H1 (cell line): ENCODE data around the gene HTR2C. TPM values are rescaled to one million over a fixed set of nuclear protein-coding genes. Genes with fewer than 3 reads are reported as not detected.

Source experiments
- HDAC6 ChIP-seq: IDR thresholded peaks from one replicate; pipeline ENCODE4 v1.7.1; 2012; ENCODE audit warnings: low read depth, mild to moderate bottlenecking, inconsistent platforms, low read length, moderate library complexity
- NRF1 ChIP-seq: IDR thresholded peaks from 2 replicates; pipeline ENCODE4 v1.6.1; 2011; ENCODE audit warnings: mild to moderate bottlenecking, low read depth, low read length, improper control_type of control experiment
- RBBP5 ChIP-seq: IDR thresholded peaks from 2 replicates; pipeline ENCODE4 v1.7.1; 2012; ENCODE audit warnings: low read depth, mild to moderate bottlenecking, inconsistent platforms, low read length, moderate library complexity, borderline replicate concordance
- SP1 ChIP-seq: IDR thresholded peaks from 2 replicates; pipeline ENCODE4 v1.6.1; 2011; ENCODE audit warnings: low read depth, low read length
- SRF ChIP-seq: IDR thresholded peaks from 2 replicates; pipeline ENCODE4 v1.6.1; 2011; ENCODE audit warnings: mild to moderate bottlenecking, low read depth, low read length, moderate library complexity
- polyA plus RNA-seq, 7 experiments: library from polyadenylated mRNA; depleted of rRNA in 3 of 7; stranded (reverse) in 5 of 7; unstranded in 2 of 7; fragments of >200 nt in 5 of 7; fragments of 200-250 nt in 2 of 7; gene quantifications; 1 replicate in 5 of 7; 2 replicates in 1 of 7; 4 replicates in 1 of 7; pipeline versions ENCODE4 v1.2.1 to v1.2.3, GENCODE V29; 2011 to 2013; ENCODE audit warnings: missing spikeins in 2 of 7, mixed read lengths in 2 of 7
- total RNA-seq: library from RNA; stranded (reverse); fragmentation: NEBNext Ultra II Directional; extraction: Animal tissue kit (Norgen Biotek cat#: 25700); gene quantifications from 2 replicates; pipeline ENCODE4 v1.2.1, GENCODE V29; 2021
- TF ChIP-seq, protein P1 (sequence below), 3 experiments: IDR thresholded peaks; 1 replicate in 2 of 3; 2 replicates in 1 of 3; pipeline versions ENCODE4 v1.5.1 to v1.6.1; 2011; ENCODE audit warnings: low read length in 3 of 3, mild to moderate bottlenecking in 3 of 3, inconsistent platforms in 2 of 3, low read depth in 1 of 3, moderate library complexity in 1 of 3; ENCODE audit not compliant: insufficient read depth in 1 of 3; ENCODE audit errors: control extremely low read depth in 1 of 3
- TF ChIP-seq, protein P2 (sequence below): fragments of 300-600 bp; sonication (generic); IDR thresholded peaks from 2 replicates; pipeline ENCODE4 v1.7.1; 2012; ENCODE audit warnings: low read length, moderate library complexity, mild to moderate bottlenecking, inconsistent platforms; ENCODE audit not compliant: insufficient replicate concordance

Gene HTR2C
- total and polyA plus RNA-seq, 2 of the 8 experiments (the other 6 are each of a cell fraction or from before 2014, with no cell fraction given) = 1.7 to 2.0 TPM

DNA sequence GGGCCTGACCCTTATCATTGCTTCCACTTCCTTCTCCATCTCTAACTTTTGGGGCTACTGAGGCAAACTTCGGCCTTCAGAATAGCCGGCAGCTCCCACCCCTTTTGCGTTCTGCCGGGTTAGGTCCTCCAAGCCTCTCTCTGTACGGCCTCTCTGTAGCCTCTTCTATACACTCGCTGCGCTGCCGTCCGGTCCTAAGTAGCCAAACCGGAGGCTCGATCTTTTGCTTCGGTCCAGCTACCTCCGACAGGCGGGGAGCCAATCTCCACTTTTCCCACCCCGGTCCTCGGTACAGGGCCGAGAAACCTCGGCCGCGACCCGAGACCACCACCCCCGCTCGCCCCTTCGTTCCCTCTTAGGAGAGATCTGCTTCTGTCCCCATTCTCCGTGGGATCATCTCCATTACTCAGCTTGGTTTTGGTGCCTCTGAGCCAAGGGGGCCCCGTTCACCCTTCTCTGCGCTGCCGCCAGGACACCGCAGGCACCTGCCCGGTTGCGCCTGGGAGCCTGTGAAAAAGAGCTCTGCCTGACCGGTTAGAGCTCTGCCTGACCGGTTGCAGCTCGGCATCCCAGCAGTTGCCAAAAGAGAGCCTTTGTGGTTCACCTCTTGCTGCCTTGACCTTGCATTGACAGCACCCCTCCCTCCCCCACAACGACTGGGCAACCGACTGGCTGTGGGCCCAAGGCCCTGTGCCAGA is 1.0 kb upstream of the HTR2C start (continued):
- TF ChIP-seq, protein P1, sequence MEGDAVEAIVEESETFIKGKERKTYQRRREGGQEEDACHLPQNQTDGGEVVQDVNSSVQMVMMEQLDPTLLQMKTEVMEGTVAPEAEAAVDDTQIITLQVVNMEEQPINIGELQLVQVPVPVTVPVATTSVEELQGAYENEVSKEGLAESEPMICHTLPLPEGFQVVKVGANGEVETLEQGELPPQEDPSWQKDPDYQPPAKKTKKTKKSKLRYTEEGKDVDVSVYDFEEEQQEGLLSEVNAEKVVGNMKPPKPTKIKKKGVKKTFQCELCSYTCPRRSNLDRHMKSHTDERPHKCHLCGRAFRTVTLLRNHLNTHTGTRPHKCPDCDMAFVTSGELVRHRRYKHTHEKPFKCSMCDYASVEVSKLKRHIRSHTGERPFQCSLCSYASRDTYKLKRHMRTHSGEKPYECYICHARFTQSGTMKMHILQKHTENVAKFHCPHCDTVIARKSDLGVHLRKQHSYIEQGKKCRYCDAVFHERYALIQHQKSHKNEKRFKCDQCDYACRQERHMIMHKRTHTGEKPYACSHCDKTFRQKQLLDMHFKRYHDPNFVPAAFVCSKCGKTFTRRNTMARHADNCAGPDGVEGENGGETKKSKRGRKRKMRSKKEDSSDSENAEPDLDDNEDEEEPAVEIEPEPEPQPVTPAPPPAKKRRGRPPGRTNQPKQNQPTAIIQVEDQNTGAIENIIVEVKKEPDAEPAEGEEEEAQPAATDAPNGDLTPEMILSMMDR (IDR thresholded peaks at IDR 0.05; ENCODE audit: control extremely low read depth in 1 of 3, insufficient read depth in 1 of 3, low read depth in 1 of 3, low read length in 3 of 3) = no peak
- no peak for TF ChIP-seq NRF1
- no peak for TF ChIP-seq RBBP5
- TF ChIP-seq SRF = no peak
- TF ChIP-seq, protein P2, sequence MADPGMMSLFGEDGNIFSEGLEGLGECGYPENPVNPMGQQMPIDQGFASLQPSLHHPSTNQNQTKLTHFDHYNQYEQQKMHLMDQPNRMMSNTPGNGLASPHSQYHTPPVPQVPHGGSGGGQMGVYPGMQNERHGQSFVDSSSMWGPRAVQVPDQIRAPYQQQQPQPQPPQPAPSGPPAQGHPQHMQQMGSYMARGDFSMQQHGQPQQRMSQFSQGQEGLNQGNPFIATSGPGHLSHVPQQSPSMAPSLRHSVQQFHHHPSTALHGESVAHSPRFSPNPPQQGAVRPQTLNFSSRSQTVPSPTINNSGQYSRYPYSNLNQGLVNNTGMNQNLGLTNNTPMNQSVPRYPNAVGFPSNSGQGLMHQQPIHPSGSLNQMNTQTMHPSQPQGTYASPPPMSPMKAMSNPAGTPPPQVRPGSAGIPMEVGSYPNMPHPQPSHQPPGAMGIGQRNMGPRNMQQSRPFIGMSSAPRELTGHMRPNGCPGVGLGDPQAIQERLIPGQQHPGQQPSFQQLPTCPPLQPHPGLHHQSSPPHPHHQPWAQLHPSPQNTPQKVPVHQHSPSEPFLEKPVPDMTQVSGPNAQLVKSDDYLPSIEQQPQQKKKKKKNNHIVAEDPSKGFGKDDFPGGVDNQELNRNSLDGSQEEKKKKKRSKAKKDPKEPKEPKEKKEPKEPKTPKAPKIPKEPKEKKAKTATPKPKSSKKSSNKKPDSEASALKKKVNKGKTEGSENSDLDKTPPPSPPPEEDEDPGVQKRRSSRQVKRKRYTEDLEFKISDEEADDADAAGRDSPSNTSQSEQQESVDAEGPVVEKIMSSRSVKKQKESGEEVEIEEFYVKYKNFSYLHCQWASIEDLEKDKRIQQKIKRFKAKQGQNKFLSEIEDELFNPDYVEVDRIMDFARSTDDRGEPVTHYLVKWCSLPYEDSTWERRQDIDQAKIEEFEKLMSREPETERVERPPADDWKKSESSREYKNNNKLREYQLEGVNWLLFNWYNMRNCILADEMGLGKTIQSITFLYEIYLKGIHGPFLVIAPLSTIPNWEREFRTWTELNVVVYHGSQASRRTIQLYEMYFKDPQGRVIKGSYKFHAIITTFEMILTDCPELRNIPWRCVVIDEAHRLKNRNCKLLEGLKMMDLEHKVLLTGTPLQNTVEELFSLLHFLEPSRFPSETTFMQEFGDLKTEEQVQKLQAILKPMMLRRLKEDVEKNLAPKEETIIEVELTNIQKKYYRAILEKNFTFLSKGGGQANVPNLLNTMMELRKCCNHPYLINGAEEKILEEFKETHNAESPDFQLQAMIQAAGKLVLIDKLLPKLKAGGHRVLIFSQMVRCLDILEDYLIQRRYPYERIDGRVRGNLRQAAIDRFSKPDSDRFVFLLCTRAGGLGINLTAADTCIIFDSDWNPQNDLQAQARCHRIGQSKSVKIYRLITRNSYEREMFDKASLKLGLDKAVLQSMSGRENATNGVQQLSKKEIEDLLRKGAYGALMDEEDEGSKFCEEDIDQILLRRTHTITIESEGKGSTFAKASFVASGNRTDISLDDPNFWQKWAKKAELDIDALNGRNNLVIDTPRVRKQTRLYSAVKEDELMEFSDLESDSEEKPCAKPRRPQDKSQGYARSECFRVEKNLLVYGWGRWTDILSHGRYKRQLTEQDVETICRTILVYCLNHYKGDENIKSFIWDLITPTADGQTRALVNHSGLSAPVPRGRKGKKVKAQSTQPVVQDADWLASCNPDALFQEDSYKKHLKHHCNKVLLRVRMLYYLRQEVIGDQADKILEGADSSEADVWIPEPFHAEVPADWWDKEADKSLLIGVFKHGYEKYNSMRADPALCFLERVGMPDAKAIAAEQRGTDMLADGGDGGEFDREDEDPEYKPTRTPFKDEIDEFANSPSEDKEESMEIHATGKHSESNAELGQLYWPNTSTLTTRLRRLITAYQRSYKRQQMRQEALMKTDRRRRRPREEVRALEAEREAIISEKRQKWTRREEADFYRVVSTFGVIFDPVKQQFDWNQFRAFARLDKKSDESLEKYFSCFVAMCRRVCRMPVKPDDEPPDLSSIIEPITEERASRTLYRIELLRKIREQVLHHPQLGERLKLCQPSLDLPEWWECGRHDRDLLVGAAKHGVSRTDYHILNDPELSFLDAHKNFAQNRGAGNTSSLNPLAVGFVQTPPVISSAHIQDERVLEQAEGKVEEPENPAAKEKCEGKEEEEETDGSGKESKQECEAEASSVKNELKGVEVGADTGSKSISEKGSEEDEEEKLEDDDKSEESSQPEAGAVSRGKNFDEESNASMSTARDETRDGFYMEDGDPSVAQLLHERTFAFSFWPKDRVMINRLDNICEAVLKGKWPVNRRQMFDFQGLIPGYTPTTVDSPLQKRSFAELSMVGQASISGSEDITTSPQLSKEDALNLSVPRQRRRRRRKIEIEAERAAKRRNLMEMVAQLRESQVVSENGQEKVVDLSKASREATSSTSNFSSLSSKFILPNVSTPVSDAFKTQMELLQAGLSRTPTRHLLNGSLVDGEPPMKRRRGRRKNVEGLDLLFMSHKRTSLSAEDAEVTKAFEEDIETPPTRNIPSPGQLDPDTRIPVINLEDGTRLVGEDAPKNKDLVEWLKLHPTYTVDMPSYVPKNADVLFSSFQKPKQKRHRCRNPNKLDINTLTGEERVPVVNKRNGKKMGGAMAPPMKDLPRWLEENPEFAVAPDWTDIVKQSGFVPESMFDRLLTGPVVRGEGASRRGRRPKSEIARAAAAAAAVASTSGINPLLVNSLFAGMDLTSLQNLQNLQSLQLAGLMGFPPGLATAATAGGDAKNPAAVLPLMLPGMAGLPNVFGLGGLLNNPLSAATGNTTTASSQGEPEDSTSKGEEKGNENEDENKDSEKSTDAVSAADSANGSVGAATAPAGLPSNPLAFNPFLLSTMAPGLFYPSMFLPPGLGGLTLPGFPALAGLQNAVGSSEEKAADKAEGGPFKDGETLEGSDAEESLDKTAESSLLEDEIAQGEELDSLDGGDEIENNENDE = no peak
- TF ChIP-seq SP1 = no peak
- TF ChIP-seq HDAC6 = no peak
